ENCODE data around the gene ZNF296. TPM values are rescaled to one million over a fixed set of nuclear protein-coding genes. Genes with fewer than 3 reads are reported as not detected.

ZNF296 gene
- total RNA-seq, 1 donor from 2014 or later, result 3.0 TPM

DNA sequence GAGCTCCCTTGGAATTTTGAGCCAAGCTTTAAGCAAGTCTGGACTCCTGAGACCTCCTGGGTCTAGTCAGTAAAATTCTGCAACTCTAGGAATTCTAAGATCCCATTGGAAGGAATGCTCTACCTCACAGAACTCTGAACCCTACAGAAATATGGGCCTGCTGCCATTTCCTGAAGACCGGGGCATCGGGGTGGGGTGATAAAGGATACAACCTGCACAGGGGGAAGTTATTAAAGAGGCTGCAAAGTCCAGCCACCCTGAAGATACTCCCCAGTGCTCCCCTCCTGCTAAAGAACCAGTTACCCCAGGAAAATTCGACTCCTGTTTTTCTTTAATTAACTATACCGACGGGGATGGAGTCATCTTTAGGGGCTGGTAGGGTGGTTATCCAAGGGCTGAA, 14.3 kb upstream of the ZNF296 start:
- H3K9me3 Mint-ChIP-seq (ENCODE audit: unreplicated experiment), result no peaks in the 10 kb centered on the region
- no peak overlapping the region for H3K27ac Mint-ChIP-seq (ENCODE audit: unreplicated experiment)
- peak overlapping the region; percentile 100 for H3K4me2 ChIP-seq (ENCODE audit: low read length)
- no peak overlapping the region for H2AFZ ChIP-seq (ENCODE audit: low read depth, low read length)
- H3K27me3 Mint-ChIP-seq (ENCODE audit: low read depth, unreplicated experiment), result no peaks in the 10 kb centered on the region
- H3K27me3 ChIP-seq (ENCODE audit: insufficient read depth, low read length), result no peaks in the 10 kb centered on the region
- peaks cover 15% of the 10 kb centered on the region for H3K4me1 ChIP-seq (ENCODE audit: insufficient read depth, low read length)
- H4K20me1 ChIP-seq (ENCODE audit: insufficient read depth, low read length), result peaks cover 33% of the 10 kb centered on the region
- no peak overlapping the region for H3K27ac ChIP-seq (ENCODE audit: low read depth, low read length)
- H3K9ac ChIP-seq (ENCODE audit: low read length), result peak overlapping the region; percentile 91
- no peak for TF ChIP-seq EZH2 (IDR thresholded peaks at IDR 0.05; ENCODE audit: insufficient read depth, low read length)
- TF ChIP-seq, protein P1, sequence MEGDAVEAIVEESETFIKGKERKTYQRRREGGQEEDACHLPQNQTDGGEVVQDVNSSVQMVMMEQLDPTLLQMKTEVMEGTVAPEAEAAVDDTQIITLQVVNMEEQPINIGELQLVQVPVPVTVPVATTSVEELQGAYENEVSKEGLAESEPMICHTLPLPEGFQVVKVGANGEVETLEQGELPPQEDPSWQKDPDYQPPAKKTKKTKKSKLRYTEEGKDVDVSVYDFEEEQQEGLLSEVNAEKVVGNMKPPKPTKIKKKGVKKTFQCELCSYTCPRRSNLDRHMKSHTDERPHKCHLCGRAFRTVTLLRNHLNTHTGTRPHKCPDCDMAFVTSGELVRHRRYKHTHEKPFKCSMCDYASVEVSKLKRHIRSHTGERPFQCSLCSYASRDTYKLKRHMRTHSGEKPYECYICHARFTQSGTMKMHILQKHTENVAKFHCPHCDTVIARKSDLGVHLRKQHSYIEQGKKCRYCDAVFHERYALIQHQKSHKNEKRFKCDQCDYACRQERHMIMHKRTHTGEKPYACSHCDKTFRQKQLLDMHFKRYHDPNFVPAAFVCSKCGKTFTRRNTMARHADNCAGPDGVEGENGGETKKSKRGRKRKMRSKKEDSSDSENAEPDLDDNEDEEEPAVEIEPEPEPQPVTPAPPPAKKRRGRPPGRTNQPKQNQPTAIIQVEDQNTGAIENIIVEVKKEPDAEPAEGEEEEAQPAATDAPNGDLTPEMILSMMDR (IDR thresholded peaks at IDR 0.05; ENCODE audit: insufficient read depth, low read depth, low read length), result no peak
- FAIRE-seq (no peak), DNase-seq (ENCODE audit: low read depth) (no peak)
- peaks cover 9% of the 10 kb centered on the region for H3K36me3 Mint-ChIP-seq (ENCODE audit: low read depth, unreplicated experiment)
- peak overlapping the region; percentile 88 for H3K4me3 ChIP-seq (ENCODE audit: insufficient read depth, low read depth, low read length)
- H3K4me1 Mint-ChIP-seq (ENCODE audit: low read depth, unreplicated experiment), result peaks cover 17% of the 10 kb centered on the region
- H3K4me3 Mint-ChIP-seq (ENCODE audit: unreplicated experiment), result no peak overlapping the region
- no peaks in the 10 kb centered on the region for H3K9me3 ChIP-seq (ENCODE audit: insufficient read depth, low read depth, low read length)
- peaks cover 58% of the 10 kb centered on the region for H3K79me2 ChIP-seq (ENCODE audit: insufficient read depth, low read length)
- H3K36me3 ChIP-seq (ENCODE audit: insufficient read depth, low read length), result peaks cover 5% of the 10 kb centered on the region

- no peak overlapping the region for H3K4me3 ChIP-seq (ENCODE audit: insufficient read depth, low read depth, low read length)
- FAIRE-seq (no peak), DNase-seq (ENCODE audit: low read depth) (no peak)
- TF ChIP-seq, protein P1 (IDR thresholded peaks at IDR 0.05; ENCODE audit: insufficient read depth, low read depth, low read length), result no peak
- TF ChIP-seq EZH2 (IDR thresholded peaks at IDR 0.05; ENCODE audit: insufficient read depth, low read length), result no peak
- H3K27me3 ChIP-seq (ENCODE audit: insufficient read depth, low read length), result no peaks in the 10 kb centered on the region
- no peak overlapping the region for H3K9ac ChIP-seq (ENCODE audit: low read length)
- H3K27ac ChIP-seq (ENCODE audit: low read depth, low read length), result no peak overlapping the region
- Mint-ChIP-seq H3K36me3 (ENCODE audit: low read depth, unreplicated experiment) (peaks cover 13% of the 10 kb centered on the region), H3K4me3 (ENCODE audit: unreplicated experiment) (no peak overlapping the region), H3K27me3 (ENCODE audit: low read depth, unreplicated experiment) (no peaks in the 10 kb centered on the region), H3K4me1 (ENCODE audit: low read depth, unreplicated experiment) (peaks cover 17% of the 10 kb centered on the region), H3K27ac (ENCODE audit: unreplicated experiment) (peak overlapping the region; percentile 44), H3K9me3 (ENCODE audit: unreplicated experiment) (no peaks in the 10 kb centered on the region)
- no peak overlapping the region for H2AFZ ChIP-seq (ENCODE audit: low read depth, low read length)
- H3K4me1 ChIP-seq (ENCODE audit: insufficient read depth, low read length), result peaks cover 15% of the 10 kb centered on the region
- peaks cover 58% of the 10 kb centered on the region for H3K79me2 ChIP-seq (ENCODE audit: insufficient read depth, low read length)
- no peak overlapping the region for H3K4me2 ChIP-seq (ENCODE audit: low read length)
- H4K20me1 ChIP-seq (ENCODE audit: insufficient read depth, low read length), result peaks cover 33% of the 10 kb centered on the region
- H3K9me3 ChIP-seq (ENCODE audit: insufficient read depth, low read depth, low read length), result no peaks in the 10 kb centered on the region
- peaks cover 5% of the 10 kb centered on the region for H3K36me3 ChIP-seq (ENCODE audit: insufficient read depth, low read length)
Measured at GRCh38 chr19:45090034-45090433, 13.8 kb upstream of the ZNF296 start.

- H3K36me3 ChIP-seq (ENCODE audit: insufficient read depth, low read length), result peaks cover 5% of the 10 kb centered on the region
- peaks cover 13% of the 10 kb centered on the region for H3K36me3 Mint-ChIP-seq (ENCODE audit: low read depth, unreplicated experiment)
- no peaks in the 10 kb centered on the region for H3K9me3 ChIP-seq (ENCODE audit: insufficient read depth, low read depth, low read length)
- DNase-seq (ENCODE audit: low read depth) (no peak), FAIRE-seq (no peak)
- H3K27me3 Mint-ChIP-seq (ENCODE audit: low read depth, unreplicated experiment), result no peaks in the 10 kb centered on the region
- peaks cover 4% of the 10 kb centered on the region for H3K4me1 Mint-ChIP-seq (ENCODE audit: low read depth, unreplicated experiment)
- no peak overlapping the region for H3K4me3 ChIP-seq (ENCODE audit: insufficient read depth, low read depth, low read length)
- H3K27ac ChIP-seq (ENCODE audit: low read depth, low read length), result no peak overlapping the region
- H3K27ac Mint-ChIP-seq (ENCODE audit: unreplicated experiment), result no peak overlapping the region
- H3K27me3 ChIP-seq (ENCODE audit: insufficient read depth, low read length), result no peaks in the 10 kb centered on the region
- peaks cover 50% of the 10 kb centered on the region for H3K79me2 ChIP-seq (ENCODE audit: insufficient read depth, low read length)
- H3K4me2 ChIP-seq (ENCODE audit: low read length), result no peak overlapping the region
- no peak overlapping the region for H2AFZ ChIP-seq (ENCODE audit: low read depth, low read length)
- peaks cover 8% of the 10 kb centered on the region for H3K4me1 ChIP-seq (ENCODE audit: insufficient read depth, low read length)
- H3K9ac ChIP-seq (ENCODE audit: low read length), result no peak overlapping the region
- peaks cover 30% of the 10 kb centered on the region for H4K20me1 ChIP-seq (ENCODE audit: insufficient read depth, low read length)
- no peaks in the 10 kb centered on the region for H3K9me3 Mint-ChIP-seq (ENCODE audit: unreplicated experiment)
- no peak overlapping the region for H3K4me3 Mint-ChIP-seq (ENCODE audit: unreplicated experiment)
- TF ChIP-seq, protein P1 (IDR thresholded peaks at IDR 0.05; ENCODE audit: insufficient read depth, low read depth, low read length), result no peak
- TF ChIP-seq EZH2 (IDR thresholded peaks at IDR 0.05; ENCODE audit: insufficient read depth, low read length), result no peak
Measured at GRCh38 chr19:45087531-45087930, 11.3 kb upstream of the ZNF296 start.
